T-helper 2 cell (primary cell): ENCODE results near the gene HS1BP3.

Source experiments
- DNase-seq, 5 experiments: peaks; one replicate each; pipeline versions ENCODE4 v3.0.0 to v3.0.0-alpha.2; 2012 to 2022

Gene HS1BP3

GRCh38 chr2:20597860-20598183 is 53.1 kb downstream of the HS1BP3 start:
- DNase-seq: no peak

- no peak for DNase-seq
These were observed 53.7 kb downstream of the HS1BP3 start for GRCh38 chr2:20596973-20597859.

- no peak for DNase-seq
These were observed 54.5 kb downstream of the HS1BP3 start for GRCh38 chr2:20596193-20596972.

DNA sequence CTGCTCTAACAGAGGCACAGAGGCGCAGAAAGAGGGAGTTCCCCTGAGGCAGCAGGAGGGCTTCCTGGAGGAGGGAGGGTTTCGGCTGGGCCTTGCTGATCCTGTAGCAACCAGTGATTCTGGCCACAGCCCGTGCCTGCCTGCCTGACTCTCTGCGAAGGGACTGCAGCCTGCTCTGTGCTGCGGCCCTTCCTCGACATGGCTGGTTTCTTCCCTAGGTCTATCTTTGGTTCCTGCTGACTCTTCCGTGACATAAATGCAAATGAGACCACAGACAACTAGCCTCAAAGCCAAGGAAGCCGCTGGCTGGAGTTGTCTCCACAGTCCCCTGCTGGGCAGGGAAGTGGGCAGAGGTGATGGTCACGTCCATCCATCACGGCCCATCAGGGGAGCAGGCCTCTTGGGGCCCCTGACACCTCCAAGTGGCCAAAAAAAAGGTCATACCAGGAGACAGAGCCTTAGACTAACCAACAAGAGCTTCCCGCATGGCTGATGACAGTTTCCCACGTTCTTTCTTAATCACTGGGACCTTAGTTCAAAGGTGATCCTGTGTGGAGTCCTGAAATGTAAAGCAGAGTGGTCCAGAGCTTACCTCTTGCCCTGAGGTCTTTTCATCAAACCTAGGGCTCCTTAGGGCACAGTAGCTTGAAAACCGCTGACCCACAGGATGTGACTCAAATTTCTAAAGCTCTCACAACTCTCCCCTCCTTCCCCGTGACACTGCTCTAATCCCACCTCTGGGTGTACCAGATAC is 55.3 kb downstream of the HS1BP3 start:
- peak in 1 of 5 experiments; percentile 59 for DNase-seq

- no peak for DNase-seq
These were observed 55.9 kb downstream of the HS1BP3 start for GRCh38 chr2:20594957-20595356.

- DNase-seq: no peak
These were observed 56.7 kb downstream of the HS1BP3 start for GRCh38 chr2:20594048-20594750.

- DNase-seq: no peak
These were observed 57.5 kb downstream of the HS1BP3 start for GRCh38 chr2:20593072-20594034.

GRCh38 chr2:20592106-20593071 is 58.5 kb downstream of the HS1BP3 start:
- no peak for DNase-seq

- no peak for DNase-seq
These were observed 60.0 kb downstream of the HS1BP3 start for GRCh38 chr2:20590704-20591515.

GRCh38 chr2:20589975-20590703 is 60.8 kb downstream of the HS1BP3 start:
- DNase-seq: no peak

GRCh38 chr2:20588918-20589871 is 61.7 kb downstream of the HS1BP3 start:
- DNase-seq: no peak

GRCh38 chr2:20585710-20586594 is 64.9 kb downstream of the HS1BP3 start:
- DNase-seq: no peak

DNA sequence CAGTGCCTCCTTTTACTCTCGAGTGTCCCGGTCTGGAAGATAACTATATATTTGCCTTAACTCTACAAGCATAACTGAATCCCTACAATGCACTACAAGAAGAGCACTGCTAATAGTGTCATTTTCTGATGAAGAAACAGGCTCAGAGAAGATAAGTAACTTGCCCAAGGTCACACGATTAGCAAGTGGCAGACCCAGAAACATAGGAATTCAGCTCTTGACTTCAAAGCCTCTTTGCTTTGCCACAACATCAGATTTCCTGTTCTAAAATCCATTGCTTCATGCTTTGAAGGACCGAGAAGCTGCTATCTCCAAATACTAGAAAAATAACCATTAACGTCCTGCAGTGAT is 65.6 kb downstream of the HS1BP3 start:
- DNase-seq: no peak

GRCh38 chr2:20584399-20585358 is 66.2 kb downstream of the HS1BP3 start:
- DNase-seq: no peak

DNA sequence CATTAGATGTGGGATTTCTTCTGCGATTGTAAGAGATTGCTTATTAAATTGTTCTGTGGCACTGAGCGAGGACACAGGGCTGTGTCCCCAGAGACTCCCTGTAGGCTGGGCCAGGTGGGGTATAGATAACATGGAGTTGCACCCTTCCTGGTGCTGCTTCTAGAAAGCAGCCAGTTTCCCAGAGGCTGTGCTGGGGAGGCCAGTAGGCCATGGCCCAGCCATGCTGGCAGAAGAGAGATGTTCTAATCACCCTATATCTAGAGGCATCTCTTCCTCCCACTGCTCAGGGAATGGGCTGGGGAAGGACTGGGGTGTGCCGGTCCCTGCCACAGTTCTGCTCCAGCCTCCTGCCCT is 66.9 kb downstream of the HS1BP3 start:
- DNase-seq: no peak
